Activated CD4-positive, alpha-beta T cell treated with anti-CD3 and anti-CD28 coated beads, Interleukin-2, amount 50 U/mL, for 48 hours (primary cell): ENCODE measurements around the gene VPS33B.
A peak's percentile ranks its signal among the peaks of the same experiment; 100 is the strongest.
"Not testable (repeated sequence)": the region's sequence is repeated elsewhere in the genome, so short reads cannot be mapped to it uniquely, and the experiment has no call there.

Experiments
- DNase-seq, 2 experiments: peaks; one replicate each; pipeline ENCODE4 v3.0.0-alpha.2; 2020

The VPS33B gene

DNA sequence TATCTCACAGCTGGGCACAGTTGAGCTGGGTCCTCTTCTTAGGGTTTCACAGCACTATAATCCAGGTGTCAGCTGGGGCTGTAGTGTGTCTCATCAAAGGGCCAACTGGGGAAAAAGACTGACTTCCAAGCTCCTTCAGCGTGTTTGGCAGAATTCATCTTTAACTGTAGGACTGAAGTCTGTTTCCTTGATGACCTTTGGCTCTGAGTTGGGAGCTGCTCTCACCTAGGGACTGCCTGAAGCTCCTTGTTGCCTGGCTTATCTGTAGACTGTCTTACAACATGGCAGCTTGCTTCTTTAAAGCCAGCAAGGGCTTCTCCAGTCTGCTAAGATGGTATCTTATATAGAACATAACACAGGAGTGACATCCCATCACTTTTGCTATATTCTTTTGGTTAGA is 5.3 kb upstream of the VPS33B start:
- no peak for DNase-seq

GRCh38 chr15:91023720-91024119 is 1.3 kb upstream of the VPS33B start:
- no peak for DNase-seq

DNA sequence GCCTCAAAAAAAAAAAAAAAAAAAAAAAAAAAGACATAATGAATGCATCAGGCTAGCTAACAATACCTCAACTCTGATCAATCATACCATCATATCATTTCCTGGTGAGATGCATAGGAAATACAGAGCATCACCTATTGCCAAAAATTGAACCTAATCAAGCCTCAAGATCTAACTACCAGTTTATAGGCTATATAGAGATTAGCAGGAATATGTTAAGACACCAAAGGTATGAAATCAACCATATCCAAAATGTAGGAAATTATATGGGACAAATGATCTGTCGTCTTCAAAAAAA is 387 bp upstream of the VPS33B start:
- no peak for DNase-seq

DNA sequence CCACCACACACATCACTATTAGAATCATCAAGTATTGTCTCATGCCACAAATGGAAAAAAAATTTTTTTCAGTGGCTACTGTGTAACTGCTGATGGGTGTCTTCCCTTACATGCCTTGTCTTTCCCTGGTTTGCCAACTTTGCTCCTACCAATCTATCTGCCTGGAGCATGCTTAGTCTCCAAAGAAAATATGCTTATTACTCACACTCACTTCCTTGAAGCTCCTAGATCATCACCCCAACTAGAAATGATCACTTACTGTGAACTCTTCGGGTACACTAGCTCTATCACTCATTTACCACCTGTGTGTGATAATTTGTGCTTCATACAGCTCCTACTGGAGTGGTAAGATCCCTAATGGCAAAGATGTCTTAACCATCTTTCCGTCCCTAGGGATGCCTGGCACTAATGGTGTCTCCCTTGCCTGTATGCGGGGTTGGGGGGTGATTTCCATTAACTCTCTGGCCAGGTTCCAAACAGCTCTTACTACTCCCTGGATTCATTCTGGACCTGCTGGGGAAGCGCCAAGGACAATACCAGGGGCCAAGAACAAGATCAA is 799 bp downstream of the VPS33B start:
- DNase-seq = no peak

- no peak for DNase-seq
These were observed 4.2 kb downstream of the VPS33B start for GRCh38 chr15:91018158-91018557.

DNA sequence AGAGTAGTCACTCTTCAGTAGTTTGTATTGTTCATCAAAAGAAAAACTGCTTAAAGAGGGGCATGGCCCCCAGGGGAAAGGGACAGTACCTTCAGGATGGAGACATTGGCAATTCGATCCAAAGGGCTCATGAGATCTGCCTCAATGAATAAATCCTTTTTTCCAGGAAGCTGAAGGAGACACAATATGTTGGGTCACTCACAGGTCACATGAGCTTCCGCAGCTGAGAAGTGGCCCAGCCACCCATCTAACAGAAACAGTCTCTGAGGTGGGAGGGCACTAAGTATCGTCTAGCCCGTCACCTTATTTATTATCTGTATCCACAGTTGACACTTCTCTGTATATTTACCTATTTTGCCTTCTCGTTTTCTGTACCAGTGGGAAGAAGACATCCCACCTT is 4.7 kb downstream of the VPS33B start:
- DNase-seq = no peak

- not testable (repeated sequence) for DNase-seq
These were observed 8.7 kb downstream of the VPS33B start for GRCh38 chr15:91013701-91014100.

DNA sequence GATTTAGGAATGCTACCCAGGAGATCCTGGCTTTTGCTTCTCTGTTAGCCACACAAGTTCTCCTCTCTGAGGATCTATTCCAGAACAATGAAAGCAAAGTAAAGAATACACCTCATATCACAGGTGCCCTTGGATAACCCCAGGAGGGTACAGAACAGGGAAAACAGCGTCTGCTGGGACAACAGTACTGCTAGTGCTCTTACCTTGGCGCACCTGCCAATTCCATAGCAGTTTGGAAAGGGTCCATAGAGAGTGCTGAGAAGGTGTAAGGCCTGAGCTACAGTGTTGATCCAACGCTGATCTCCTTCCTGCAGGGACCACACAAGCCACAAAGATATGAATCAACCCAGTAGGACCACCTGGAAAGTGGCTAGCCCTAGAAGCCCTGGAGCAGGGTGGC is 15.1 kb downstream of the VPS33B start:
- no peak for DNase-seq

DNA sequence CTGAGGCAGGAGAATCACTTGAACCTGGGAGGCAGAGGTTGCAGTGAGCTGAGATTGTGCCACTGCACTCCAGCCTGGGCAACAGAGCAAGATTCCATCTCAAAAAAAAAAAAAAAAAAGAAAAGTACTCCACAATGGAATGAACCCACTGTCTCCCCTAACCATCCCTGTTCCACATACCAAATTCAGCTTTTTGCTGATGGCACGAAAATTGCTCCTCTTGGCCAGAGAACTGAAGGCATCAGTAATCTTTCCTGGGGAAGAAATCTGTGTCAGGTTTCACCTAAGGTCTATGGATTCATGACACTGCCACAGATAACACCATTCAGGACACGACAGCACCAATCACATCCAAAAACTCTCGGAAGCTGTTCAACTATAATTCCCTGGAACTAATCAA is 21.2 kb downstream of the VPS33B start:
- DNase-seq = no peak

GRCh38 chr15:90998737-90999136 is 23.7 kb downstream of the VPS33B start:
- no peak for DNase-seq

DNA sequence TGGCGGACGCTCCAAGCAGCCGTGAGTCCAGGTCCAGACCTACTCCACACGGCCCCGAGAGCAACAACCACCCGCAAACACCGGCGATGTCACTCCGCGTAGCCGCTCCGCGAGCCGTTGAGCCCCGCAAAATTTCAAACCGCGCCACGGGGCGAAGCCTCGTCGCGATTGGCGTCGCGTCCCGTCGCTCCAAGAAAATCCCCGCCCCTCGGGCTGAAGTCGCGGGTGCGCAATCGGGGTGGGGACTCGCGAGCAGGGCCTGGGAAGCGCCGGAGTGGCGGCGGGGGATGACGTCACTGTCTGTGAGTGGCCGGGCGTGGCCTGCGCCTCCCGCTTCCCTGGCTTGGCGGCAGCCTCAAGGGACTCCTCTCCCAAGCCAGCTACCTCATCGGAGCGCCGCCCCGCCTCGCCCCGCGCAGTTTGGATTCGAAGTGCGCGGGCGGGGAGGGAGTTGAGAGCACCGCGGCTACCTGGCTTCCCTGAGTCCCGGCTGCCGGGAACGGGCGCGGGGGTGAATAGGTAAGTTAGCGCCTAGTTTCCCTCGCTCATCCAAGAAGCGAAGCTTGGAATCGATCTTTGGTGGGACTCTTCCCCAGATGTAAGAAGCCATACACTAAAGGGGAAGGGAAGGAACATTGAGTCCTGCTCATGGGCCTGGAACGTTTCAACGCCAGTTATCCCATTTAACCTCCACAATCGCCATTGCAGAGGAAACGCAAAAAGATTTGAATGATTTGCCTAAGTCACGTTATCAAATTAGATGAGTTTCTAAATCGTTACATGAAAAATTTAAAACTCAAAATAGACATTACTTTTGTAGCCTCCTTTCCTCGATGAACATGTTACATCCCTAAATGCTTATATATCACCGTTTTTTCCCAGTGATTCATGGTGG is 27.7 kb downstream of the VPS33B start, which contains the start of gene PRC1:
Gene PRC1, minus strand, starts transcription at position 119 of the 895 bp plus-strand sequence. Its CDS starts 118 bp downstream, at position 1.
- DNase-seq = peak; percentile 98 to 99

DNA sequence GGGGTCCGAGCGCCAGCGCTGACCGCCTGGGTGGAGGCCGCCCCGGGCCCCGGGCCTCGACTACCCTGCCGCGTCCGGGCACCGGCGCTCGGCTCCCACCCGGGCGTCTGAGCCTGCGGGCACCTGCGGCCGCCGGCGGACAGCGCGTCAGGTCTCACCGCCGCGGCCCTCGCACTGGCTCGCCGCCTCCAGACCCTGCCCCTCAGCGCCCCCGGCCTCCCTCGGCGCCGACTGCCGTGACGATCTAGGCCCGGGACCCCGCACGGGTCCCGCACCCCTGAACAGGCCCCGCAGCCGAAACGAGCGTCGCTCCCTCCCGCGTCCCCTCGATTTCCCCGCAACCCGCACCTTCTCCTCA is 28.4 kb downstream of the VPS33B start:
- DNase-seq = no peak

DNA sequence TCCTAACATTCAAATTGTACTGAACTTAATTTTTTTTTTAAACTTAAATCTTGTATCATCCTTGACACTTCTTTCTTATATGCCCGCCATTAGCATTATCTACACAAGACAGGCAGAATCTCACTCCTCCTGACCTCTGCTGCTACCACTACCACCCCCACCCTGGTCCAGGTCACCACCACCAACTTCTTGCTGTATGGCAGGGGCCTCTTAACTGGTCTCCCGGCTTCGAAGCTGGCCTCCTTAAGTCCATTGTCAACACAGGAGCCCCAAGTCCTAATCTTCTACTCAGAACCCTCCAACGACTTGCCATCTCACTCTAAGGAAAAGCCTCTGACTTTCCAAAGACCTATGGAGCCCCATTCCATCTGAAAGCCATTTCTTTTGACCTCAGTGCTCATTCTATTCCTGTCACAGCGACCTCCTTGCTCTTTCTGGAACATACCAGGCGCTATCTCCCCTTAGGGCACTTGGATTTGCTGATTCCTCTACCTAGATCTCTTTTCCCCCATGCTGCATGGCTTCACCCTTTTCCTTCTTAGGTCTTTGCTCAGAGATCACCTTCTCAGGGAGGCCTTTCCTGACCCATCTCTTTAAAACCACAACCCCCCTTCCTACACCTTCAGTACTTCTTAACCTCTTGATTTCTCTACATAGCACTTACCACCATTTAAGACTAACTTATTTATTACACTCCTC is 30.7 kb downstream of the VPS33B start:
- DNase-seq = no peak

GRCh38 chr15:90990446-90990845 is 31.9 kb downstream of the VPS33B start:
- DNase-seq = no peak

- DNase-seq = no peak
These were observed 33.2 kb downstream of the VPS33B start for GRCh38 chr15:90989040-90989768.

GRCh38 chr15:90988296-90988695 is 34.1 kb downstream of the VPS33B start:
- DNase-seq = no peak

- no peak for DNase-seq
These were observed 34.7 kb downstream of the VPS33B start for GRCh38 chr15:90987561-90988141.

GRCh38 chr15:90986790-90987507 is 35.4 kb downstream of the VPS33B start:
- no peak for DNase-seq

- DNase-seq = no peak
These were observed 40.3 kb downstream of the VPS33B start for GRCh38 chr15:90982135-90982534.

- no peak for DNase-seq
These were observed 40.7 kb downstream of the VPS33B start for GRCh38 chr15:90981681-90982080.

DNA sequence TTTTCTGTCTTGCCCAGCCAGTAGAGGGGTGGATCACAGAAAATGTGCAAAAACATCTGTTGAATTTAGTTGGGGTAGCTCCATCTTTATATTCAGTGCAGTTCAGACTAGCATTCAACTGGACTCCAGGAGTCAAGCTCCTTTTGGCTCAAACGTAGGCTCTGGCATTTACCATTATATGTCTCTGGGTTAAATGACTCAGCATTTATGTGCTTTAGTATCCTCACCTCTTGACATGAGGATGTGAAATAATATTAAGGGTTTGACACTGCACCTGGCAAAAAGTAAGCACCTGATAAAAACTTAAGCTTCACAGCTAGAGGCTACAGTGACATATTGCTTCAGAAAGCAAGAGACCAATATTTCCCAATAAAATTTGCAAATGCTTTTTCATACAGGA is 42.8 kb downstream of the VPS33B start:
- DNase-seq = no peak

GRCh38 chr15:90974216-90974615 is 48.2 kb downstream of the VPS33B start:
- DNase-seq = no peak
